Colonic mucosa (tissue), 4 donors: Measurements from ENCODE around the gene CHST3. TPM values are rescaled to one million over a fixed set of nuclear protein-coding genes. Genes with fewer than 3 reads are reported as not detected.

Source experiments
- DNase-seq: peaks from one replicate; pipeline ENCODE4 v3.0.0-alpha.2; 2020
- H3K27ac ChIP-seq: fragments of 200-600 bp; one replicate; pipeline ENCODE4 v1.8.0; 2021
- H3K27me3 ChIP-seq: fragments of 200-600 bp; one replicate; pipeline ENCODE4 v1.8.0; 2021
- H3K36me3 ChIP-seq: fragments of 200-600 bp; one replicate; pipeline ENCODE4 v1.8.0; 2021
- H3K4me1 ChIP-seq: fragments of 200-600 bp; one replicate; pipeline ENCODE4 v1.8.0; 2021; ENCODE audit warnings: mild to moderate bottlenecking
- H3K4me3 ChIP-seq: fragments of 200-600 bp; one replicate; pipeline ENCODE4 v1.8.0; 2021
- H3K9ac ChIP-seq, 2 donors: one replicate each; pipeline ENCODE4 v1.7.0; 2013; ENCODE audit warnings: control low read depth in 2 of 2, low read depth in 2 of 2, low read length in 2 of 2
- H3K9me3 ChIP-seq: fragments of 200-600 bp; one replicate; pipeline ENCODE4 v1.8.0; 2021
- intact Hi-C: fragments of 100-400 bp; cut with DNase I; formaldehyde crosslinking; loops from one replicate; pipeline ENCODE4 v1.14.1; 2022
- total RNA-seq, 2 donors: library from RNA; stranded (reverse); fragmentation: NEBNext Ultra II Directional in 1 of 2; extraction: Animal tissue kit (Norgen Biotek cat#: 25700) in 1 of 2; gene quantifications; one replicate each; pipeline ENCODE4 v1.2.1, GENCODE V29; 2021
- TF ChIP-seq, protein P1 (sequence below): fragments of 200-600 bp; IDR thresholded peaks from one replicate; pipeline ENCODE4 v1.8.0; 2022; ENCODE audit warnings: antibody characterized with exemption, mild to moderate bottlenecking
- donor health status: healthy.
- donor health status: DM: no; HTN: no; CAD: no.
- donor health status: DM: no; HTN: no; CAD: no.

The CHST3 gene
- total RNA-seq, 2 donors from 2014 or later, result 2.5 to 3.4 TPM

DNA sequence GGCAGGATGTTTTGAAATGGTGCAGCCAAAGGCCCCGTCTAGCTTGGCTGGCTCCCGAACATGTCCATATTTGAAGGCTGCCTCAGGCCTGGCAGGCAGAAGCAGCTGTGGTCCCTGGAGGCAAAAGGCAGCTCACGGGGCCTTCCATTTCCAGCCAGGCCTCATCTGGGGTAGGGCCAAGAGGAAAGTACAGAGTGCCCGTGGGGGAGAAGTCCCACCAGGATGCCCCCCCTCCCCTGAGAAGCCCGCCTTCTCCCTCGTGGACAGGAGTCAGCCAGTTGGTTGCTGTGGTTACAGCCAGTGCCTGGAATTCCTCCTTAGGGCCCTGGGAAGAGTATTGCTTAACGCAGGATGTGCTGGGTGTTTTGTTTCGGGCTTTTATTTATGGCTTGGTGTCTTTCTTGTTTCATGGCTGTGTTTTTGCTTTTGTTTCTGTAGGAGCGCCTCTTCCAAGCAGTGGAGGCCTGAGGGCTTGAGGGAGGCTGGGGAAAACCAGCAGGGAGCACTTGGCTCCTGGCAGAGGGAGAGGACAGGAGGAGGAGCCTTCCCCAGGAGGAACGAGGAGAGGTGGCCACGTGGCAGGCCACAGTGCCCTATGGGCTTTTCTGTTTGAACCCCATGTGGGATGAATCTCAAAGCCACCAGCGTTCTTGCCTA is 45.4 kb downstream of the CHST3 start:
- DNase-seq, result peak; percentile 71
- H3K9me3 ChIP-seq, result no peaks in the 10 kb centered on the region
- TF ChIP-seq, protein P1, sequence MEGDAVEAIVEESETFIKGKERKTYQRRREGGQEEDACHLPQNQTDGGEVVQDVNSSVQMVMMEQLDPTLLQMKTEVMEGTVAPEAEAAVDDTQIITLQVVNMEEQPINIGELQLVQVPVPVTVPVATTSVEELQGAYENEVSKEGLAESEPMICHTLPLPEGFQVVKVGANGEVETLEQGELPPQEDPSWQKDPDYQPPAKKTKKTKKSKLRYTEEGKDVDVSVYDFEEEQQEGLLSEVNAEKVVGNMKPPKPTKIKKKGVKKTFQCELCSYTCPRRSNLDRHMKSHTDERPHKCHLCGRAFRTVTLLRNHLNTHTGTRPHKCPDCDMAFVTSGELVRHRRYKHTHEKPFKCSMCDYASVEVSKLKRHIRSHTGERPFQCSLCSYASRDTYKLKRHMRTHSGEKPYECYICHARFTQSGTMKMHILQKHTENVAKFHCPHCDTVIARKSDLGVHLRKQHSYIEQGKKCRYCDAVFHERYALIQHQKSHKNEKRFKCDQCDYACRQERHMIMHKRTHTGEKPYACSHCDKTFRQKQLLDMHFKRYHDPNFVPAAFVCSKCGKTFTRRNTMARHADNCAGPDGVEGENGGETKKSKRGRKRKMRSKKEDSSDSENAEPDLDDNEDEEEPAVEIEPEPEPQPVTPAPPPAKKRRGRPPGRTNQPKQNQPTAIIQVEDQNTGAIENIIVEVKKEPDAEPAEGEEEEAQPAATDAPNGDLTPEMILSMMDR, result no peak
- H3K9ac ChIP-seq, result peak overlapping the region in 1 of 2 donors; percentile 22
- H3K27me3 ChIP-seq, result no peaks in the 10 kb centered on the region
- peak overlapping the region; percentile 45 for H3K27ac ChIP-seq
- no peak overlapping the region for H3K4me3 ChIP-seq
- intact Hi-C loops, result no loop called here
- H3K36me3 ChIP-seq, result no peaks in the 10 kb centered on the region
- H3K4me1 ChIP-seq, result no peaks in the 10 kb centered on the region

DNA sequence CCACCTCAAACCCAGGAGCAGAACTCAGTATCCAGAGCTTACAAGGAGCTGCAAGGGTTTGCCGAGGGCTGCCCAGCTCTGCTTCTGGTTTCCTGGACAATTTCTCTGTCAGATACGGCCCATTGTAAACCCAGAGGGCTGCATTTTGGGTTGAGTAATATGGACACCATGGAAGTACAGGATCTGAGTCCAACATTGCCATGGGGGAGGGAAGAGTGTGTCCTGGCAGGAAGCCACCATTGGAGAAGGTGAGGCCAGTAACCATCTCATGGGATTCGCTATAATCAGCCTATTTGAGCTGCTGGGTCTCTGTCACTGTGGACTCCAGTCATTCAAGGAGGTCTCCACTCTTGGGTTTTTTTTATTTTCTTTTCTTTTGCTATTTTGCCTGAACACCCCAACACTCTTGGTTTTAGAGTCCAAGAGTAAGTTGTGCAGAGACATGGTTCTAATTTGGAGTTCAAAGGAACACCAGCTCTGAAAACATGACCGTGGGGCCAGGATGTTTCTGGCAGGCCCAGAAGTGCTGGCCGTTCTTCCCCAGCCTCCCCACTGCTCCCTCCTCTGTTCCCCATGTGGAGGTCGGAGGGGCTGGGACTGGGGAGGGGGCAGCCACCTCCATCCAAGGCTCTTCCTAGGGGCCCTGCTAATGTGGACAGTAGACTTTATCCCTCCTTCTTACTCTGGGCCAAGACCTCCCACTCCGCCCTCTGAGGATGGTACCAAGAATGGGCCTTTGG is 46.2 kb downstream of the CHST3 start:
- no peaks in the 10 kb centered on the region for H3K4me1 ChIP-seq
- DNase-seq, result no peak
- H3K36me3 ChIP-seq, result no peaks in the 10 kb centered on the region
- H3K4me3 ChIP-seq, result no peak overlapping the region
- H3K9ac ChIP-seq, result peak overlapping the region in 1 of 2 donors; percentile 22
- H3K27ac ChIP-seq, result peak overlapping the region; percentile 45
- intact Hi-C loops, result no loop called here
- TF ChIP-seq, protein P1, result no peak
- H3K9me3 ChIP-seq, result no peaks in the 10 kb centered on the region
- H3K27me3 ChIP-seq, result no peaks in the 10 kb centered on the region

DNA sequence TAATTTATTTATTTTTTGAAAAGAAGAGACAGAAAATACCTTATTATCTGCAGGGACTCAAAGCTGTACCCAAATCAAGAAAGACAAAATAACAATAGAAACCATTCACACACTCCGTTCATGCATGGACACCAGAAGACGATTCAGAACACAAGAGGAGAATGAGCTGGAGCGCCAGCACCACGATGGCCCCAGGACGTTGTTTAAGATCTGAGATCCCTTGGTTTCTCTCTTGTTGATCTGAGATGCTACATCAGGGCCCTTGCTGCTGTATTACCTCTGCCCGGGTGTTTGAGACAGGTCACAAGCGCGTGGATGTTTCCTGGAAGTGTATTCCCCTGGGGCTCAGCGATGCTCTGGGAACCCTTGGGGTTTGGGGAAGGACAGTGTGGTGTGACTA is 46.8 kb downstream of the CHST3 start:
- Histone ChIP-seq H3K9ac (no peak overlapping the region), H3K4me3 (no peak overlapping the region), H3K27me3 (no peaks in the 10 kb centered on the region), H3K27ac (no peak overlapping the region), H3K4me1 (no peaks in the 10 kb centered on the region), H3K9me3 (no peaks in the 10 kb centered on the region), H3K36me3 (no peaks in the 10 kb centered on the region)
- TF ChIP-seq, protein P1, result no peak
- intact Hi-C loops, result no loop called here
- DNase-seq, result no peak

DNA sequence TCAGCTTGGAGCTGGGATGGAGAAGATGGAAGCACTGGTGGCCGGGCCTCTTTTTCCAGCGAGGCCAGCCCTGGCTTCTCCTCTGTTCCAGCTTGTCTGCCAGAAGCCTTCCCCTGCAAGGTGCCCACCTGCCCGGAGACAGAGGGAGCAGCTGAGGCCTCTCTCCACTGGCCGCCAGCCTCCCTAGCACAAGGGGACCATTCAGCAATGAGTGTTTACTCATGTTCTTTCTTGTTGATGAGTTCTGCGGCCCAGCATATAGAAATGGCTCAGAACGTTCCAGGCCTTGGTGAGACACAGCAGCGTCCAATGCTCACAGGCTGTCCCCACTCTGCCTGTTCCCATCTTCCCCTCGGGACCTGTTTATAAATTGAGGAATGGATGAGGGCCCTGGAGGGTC is 47.3 kb downstream of the CHST3 start:
- Histone ChIP-seq H3K36me3 (no peaks in the 10 kb centered on the region), H3K27me3 (no peaks in the 10 kb centered on the region), H3K4me3 (no peak overlapping the region), H3K4me1 (no peaks in the 10 kb centered on the region), H3K9ac (no peak overlapping the region), H3K27ac (no peak overlapping the region), H3K9me3 (no peaks in the 10 kb centered on the region)
- intact Hi-C loops, result no loop called here
- DNase-seq, result no peak
- TF ChIP-seq, protein P1, result no peak

DNA sequence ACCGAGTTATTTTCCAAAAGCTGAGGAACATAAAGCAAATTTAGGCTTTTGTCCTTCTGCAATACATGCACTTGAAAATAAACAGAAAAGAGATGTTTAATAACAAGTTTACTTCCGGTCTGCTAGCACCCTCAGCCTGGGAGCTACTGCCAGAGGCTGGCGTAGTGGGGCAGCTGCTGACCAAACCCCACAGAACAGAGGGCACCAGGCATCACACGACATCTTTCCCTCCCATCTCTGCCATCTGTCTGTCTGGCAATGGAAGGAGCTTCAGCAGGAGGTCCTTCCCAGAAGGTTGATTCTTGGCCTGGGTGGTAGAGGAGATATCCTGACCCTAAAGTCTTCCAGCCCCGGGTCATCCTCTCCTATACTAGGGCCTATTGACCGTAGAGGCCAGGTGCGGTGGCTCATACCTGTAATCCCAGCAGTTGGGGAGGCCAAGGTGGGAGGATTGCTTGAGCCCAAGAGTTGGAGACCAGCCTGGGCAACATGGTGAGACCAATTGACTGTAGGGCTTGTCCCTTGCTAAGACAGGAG is 47.8 kb downstream of the CHST3 start:
- DNase-seq, result no peak
- H3K9me3 ChIP-seq, result no peaks in the 10 kb centered on the region
- no peak overlapping the region for H3K27ac ChIP-seq
- H3K9ac ChIP-seq, result no peak overlapping the region
- H3K4me3 ChIP-seq, result no peak overlapping the region
- H3K27me3 ChIP-seq, result no peaks in the 10 kb centered on the region
- no peaks in the 10 kb centered on the region for H3K36me3 ChIP-seq
- no peaks in the 10 kb centered on the region for H3K4me1 ChIP-seq
- TF ChIP-seq, protein P1, result no peak
- intact Hi-C loops, result no loop called here
